ENCODE data around the gene NPY2R. TPM values are rescaled to one million over a fixed set of nuclear protein-coding genes. Genes with fewer than 3 reads are reported as not detected.

Gene NPY2R
- total RNA-seq, 1 experiment from 2014 or later: not detected

- Histone ChIP-seq H3K9ac (ENCODE audit: low read length) (no peak overlapping the region), H3K4me3 (replicated peaks in 1 of 2; ENCODE audit: low read depth in 1 of 2, low read length in 2 of 2) (no peak overlapping the region), H3K4me1 (ENCODE audit: control insufficient read depth in 1 of 2, insufficient read depth in 2 of 2, low read length in 2 of 2) (no peaks in the 10 kb centered on the region), H3K36me3 (ENCODE audit: control insufficient read depth in 1 of 2, insufficient read depth in 2 of 2, low read length in 2 of 2) (no peaks in the 10 kb centered on the region), H3K9me2 (ENCODE audit: insufficient read depth) (no peaks in the 10 kb centered on the region), H3K79me2 (ENCODE audit: insufficient read depth, low read length) (no peaks in the 10 kb centered on the region), H4K20me1 (ENCODE audit: insufficient read depth) (no peaks in the 10 kb centered on the region), H3K27me3 (ENCODE audit: insufficient read depth, low read length) (no peaks in the 10 kb centered on the region), H3K4me2 (ENCODE audit: low read length) (no peak overlapping the region), H3K9me3 (ENCODE audit: control insufficient read depth in 1 of 2, insufficient read depth in 1 of 2, low read depth in 1 of 2, low read length in 2 of 2) (no peaks in the 10 kb centered on the region), H2AFZ (ENCODE audit: low read depth, low read length, poor library complexity, severe bottlenecking) (no peak overlapping the region), H3K27ac (ENCODE audit: low read depth, low read length) (no peak overlapping the region)
- no TSS peak for BruUV-seq (replicated peaks)
- ChIA-PET RAD21 (ENCODE audit: low non-redundant PET in 1 of 2, low total read pairs in 2 of 2, uncharacterized antibody in 2 of 2, unreplicated experiment in 2 of 2) (no interaction called here), POLR2A (no interaction called here), CTCF (no interaction called here)
- ATAC-seq: no peak
- intact Hi-C loops (cut with micrococcal nuclease): no loop called here
- no peak for DNase-seq (ENCODE audit: low read depth, low spot score)
- TF ChIP-seq TCF7L2 (IDR thresholded peaks at IDR 0.05; ENCODE audit: borderline replicate concordance, extremely low read depth, insufficient read depth, insufficient read length) (no peak), ELF1 (IDR thresholded peaks at IDR 0.05; ENCODE audit: borderline replicate concordance, low read depth) (no peak), FOSL1 (IDR thresholded peaks at IDR 0.05; ENCODE audit: low read depth) (no peak), POLR2AphosphoS5 (IDR thresholded peaks at IDR 0.05; ENCODE audit: low read depth, low read length) (no peak), CBX3 (IDR thresholded peaks at IDR 0.05; ENCODE audit: low read depth) (no peak), EGR1 (IDR thresholded peaks at IDR 0.05; ENCODE audit: low read depth) (no peak), ZFX (IDR thresholded peaks at IDR 0.05) (no peak), YY1 (IDR thresholded peaks at IDR 0.05; ENCODE audit: extremely low read depth, insufficient replicate concordance, low read depth, low read length) (no peak), ZBTB33 (IDR thresholded peaks at IDR 0.05; ENCODE audit: extremely low read depth, insufficient replicate concordance, low read length) (no peak), EZH2 (IDR thresholded peaks at IDR 0.05) (no peak), ATF3 (IDR thresholded peaks at IDR 0.05) (no peak), POLR2A (IDR thresholded peaks at IDR 0.05; ENCODE audit: borderline replicate concordance, extremely low read depth, insufficient read depth, insufficient read length) (no peak)
Measured at GRCh38 chr4:155187989-155188388, 20.4 kb upstream of the NPY2R start.

Data from HCT116 (cell line).